Prostate gland (tissue), 2 donors: ENCODE results near the gene MRPS25. TPM values are rescaled to one million over a fixed set of nuclear protein-coding genes. Genes with fewer than 3 reads are reported as not detected.

ENCODE experiments used
- DNase-seq: peaks from one replicate; pipeline ENCODE4 v3.0.0-alpha.2; 2019; ENCODE audit warnings: low spot score
- H3K27ac ChIP-seq, 2 donors: fragments of 200-600 bp; sonication (generic); 2 replicates each; pipeline ENCODE4 v1.5.1; 2017 to 2019
- H3K27me3 ChIP-seq: fragments of 200-600 bp; sonication (generic); replicated peaks from 2 replicates; pipeline ENCODE4 v1.5.1; 2019; ENCODE audit not compliant: insufficient read depth
- H3K36me3 ChIP-seq, 2 donors: fragments of 200-600 bp; sonication (generic); 1 replicate in 1 of 2; 2 replicates in 1 of 2; pipeline versions ENCODE4 v1.5.1 to v1.8.1; 2017 to 2019
- H3K4me1 ChIP-seq: fragments of 200-600 bp; sonication (generic); replicated peaks from 2 replicates; pipeline ENCODE4 v1.5.1; 2019
- H3K4me3 ChIP-seq, 2 donors: fragments of 200-600 bp; sonication (generic); 2 replicates each; pipeline ENCODE4 v1.5.1; 2017 to 2019
- H3K9me3 ChIP-seq: fragments of 200-600 bp; sonication (generic); 2 replicates; pipeline ENCODE4 v1.5.1; 2017
- POLR2A ChIP-seq: fragments of 450-650 bp; IDR thresholded peaks from one replicate; pipeline ENCODE4 v1.6.1; 2016; ENCODE audit warnings: antibody characterized with exemption, mild to moderate bottlenecking
- POLR2AphosphoS5 ChIP-seq: sonication (generic); formaldehyde crosslinking; IDR thresholded peaks from one replicate; pipeline ENCODE4 v1.6.1; 2017; ENCODE audit warnings: antibody characterized with exemption
- WGBS: methylation state at CpG from one replicate; pipeline ENCODE4 v1.1.5; 2018; 5-methylcytosine and 5-hydroxymethylcytosine counted together
- intact Hi-C: fragments of 100-400 bp; cut with DNase I; formaldehyde crosslinking; loops from one replicate; pipeline ENCODE4 v1.14.2; 2022
- total RNA-seq, 2 donors: library from RNA; depleted of rRNA; stranded (reverse); fragments of >200 nt; gene quantifications; one replicate each; pipeline ENCODE4 v1.1.0, GENCODE V29; 2016
- TF ChIP-seq, protein P1 (sequence below), 4 experiments: fragments of 200-600 bp in 2 of 4; fragments of 450-650 bp in 2 of 4; sonication (generic) in 2 of 4; IDR thresholded peaks; 1 replicate in 3 of 4; 2 replicates in 1 of 4; pipeline ENCODE4 v1.5.1; 2016 to 2019; ENCODE audit warnings: antibody characterized with exemption in 4 of 4, mild to moderate bottlenecking in 2 of 4, moderate library complexity in 2 of 4

MRPS25 gene
- total RNA-seq, 2 donors from 2014 or later, result 16.6 to 49.1 TPM

DNA sequence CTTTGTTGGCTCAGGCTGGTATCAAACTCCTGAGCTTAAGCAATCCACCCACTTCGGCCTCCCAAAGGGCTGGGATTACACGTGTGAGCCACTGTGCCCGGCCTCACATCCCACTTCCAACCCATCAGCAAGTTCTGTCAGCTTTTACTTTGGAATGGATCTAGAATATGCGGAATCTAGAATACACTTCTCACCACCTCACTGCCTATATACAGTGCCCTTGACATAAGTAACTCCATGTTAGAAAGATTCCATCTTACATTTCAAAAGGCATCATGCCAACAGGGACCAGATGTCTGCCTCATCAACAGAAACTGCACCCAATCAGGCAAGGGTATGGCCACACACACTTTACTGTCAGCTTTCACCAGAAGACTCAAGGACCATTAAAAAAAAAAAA, 43.8 kb upstream of the MRPS25 start:
- no peaks in the 10 kb centered on the region for H3K9me3 ChIP-seq
- H3K27me3 ChIP-seq, result no peaks in the 10 kb centered on the region
- intact Hi-C loops, result loop anchor here (5.0 kb wide), 1 partner anchor 93 kb away; no protein-coding TSS in a partner anchor
- H3K27ac ChIP-seq, result no peak overlapping the region
- no peaks in the 10 kb centered on the region for H3K4me1 ChIP-seq
- H3K4me3 ChIP-seq, result no peak overlapping the region
- TF ChIP-seq POLR2AphosphoS5, result no peak
- TF ChIP-seq, protein P1, sequence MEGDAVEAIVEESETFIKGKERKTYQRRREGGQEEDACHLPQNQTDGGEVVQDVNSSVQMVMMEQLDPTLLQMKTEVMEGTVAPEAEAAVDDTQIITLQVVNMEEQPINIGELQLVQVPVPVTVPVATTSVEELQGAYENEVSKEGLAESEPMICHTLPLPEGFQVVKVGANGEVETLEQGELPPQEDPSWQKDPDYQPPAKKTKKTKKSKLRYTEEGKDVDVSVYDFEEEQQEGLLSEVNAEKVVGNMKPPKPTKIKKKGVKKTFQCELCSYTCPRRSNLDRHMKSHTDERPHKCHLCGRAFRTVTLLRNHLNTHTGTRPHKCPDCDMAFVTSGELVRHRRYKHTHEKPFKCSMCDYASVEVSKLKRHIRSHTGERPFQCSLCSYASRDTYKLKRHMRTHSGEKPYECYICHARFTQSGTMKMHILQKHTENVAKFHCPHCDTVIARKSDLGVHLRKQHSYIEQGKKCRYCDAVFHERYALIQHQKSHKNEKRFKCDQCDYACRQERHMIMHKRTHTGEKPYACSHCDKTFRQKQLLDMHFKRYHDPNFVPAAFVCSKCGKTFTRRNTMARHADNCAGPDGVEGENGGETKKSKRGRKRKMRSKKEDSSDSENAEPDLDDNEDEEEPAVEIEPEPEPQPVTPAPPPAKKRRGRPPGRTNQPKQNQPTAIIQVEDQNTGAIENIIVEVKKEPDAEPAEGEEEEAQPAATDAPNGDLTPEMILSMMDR (IDR thresholded peaks at IDR 0.05), result no peak
- TF ChIP-seq POLR2A, result no peak
- DNase-seq, result no peak
- 85% methylated on average over 4 of the region's 4 CpGs for WGBS
- H3K36me3 ChIP-seq, result no peaks in the 10 kb centered on the region

DNA sequence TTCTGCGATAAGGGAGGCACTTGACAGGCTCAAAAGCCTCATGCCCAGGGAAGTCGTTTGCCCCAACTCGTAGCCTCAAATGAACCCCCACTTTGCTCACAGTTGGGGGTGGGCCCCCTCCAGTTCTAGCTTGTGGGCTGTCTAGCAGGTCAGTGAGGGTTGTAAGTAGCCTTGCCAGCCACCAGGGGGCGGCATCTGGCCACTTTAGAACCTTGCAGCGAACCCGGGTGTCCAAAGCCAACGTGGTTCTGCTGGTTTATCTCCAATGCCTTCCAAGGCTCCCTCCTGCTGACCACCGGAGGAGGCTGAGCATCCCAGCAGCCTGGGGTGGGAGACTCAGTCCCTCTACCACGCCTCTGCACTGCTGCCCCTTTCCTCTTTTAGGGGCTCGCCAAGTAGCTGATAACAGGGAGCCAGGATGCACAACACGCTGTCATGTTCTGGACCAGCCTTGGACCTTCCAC, 43.0 kb upstream of the MRPS25 start:
- 25% methylated on average over 7 of the region's 11 CpGs for WGBS

DNA sequence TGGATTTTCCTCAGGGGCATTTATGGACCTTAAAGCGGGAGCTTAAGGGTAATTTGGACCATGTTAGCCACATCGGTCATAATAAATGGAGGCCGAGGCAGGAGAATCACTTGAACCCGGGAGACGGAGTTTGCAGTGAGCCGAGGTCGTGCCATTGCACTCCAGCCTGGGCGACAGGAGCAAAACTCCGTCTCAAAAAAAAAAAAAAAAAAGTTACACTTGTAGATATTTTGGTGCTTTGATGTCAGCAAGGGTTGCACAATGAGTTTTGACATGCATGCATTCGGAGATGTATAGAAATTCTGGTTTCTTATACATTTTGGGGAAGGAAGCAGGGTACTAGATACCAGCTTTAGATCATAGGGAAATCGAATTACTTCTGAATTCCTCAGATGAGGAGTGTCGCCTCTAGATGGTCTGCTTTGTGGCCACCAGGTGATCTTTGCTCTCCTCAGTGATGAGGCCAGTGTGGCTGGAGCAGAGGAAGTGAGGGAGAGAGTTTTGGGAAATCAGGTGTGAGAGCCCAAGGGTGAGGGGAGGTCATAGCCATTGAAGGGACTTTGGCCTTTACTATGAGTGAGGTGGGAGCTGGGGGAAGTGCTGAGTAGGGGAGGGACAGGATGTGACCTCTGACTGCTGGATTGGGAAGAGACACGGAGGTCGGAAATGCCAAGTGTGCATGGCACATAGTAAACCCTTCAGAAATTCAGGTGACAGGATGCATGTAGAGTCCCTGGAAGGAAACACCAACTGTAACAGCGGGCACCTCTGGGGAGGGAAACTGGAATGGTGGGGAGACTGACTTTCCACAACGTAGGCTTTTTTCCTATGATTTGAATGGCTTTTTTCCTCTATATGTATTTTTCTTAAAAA, 42.2 kb upstream of the MRPS25 start:
- WGBS, result 82% methylated on average over 16 of the region's 16 CpGs

More for the DNA sequence above, 43.0 kb upstream of the MRPS25 start:
- intact Hi-C loops, result loop anchor here (5.0 kb wide), 1 partner anchor 94 kb away; no protein-coding TSS in a partner anchor
- no peak overlapping the region for H3K27ac ChIP-seq
- DNase-seq, result peak; percentile 59
- no peak for TF ChIP-seq POLR2A
- TF ChIP-seq POLR2AphosphoS5, result peak; percentile 11
- TF ChIP-seq, protein P1 (IDR thresholded peaks at IDR 0.05), result peak; percentile 70 to 80 (median 78)
- no peaks in the 10 kb centered on the region for H3K36me3 ChIP-seq
- no peak overlapping the region for H3K4me3 ChIP-seq
- H3K4me1 ChIP-seq, result no peaks in the 10 kb centered on the region
- no peaks in the 10 kb centered on the region for H3K27me3 ChIP-seq
- H3K9me3 ChIP-seq, result no peaks in the 10 kb centered on the region

DNA sequence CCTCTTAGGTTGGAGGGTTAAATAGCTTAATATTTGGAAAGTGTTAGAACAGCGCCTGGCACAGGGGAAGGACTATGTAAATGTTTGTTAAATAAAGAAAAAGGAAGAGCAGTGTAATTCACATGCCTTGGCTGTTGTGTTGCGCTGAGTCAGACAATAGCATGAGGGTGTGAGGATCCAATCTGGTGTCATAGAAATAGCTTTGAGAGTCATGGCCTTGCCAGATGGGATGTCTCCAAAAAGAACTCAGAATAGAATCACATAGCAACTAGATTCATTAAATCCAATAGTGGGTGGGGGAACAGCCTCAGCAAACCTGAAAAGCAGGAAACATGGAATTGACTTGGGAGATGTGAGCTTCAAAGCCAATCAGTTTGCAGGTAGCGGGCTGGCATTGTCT, 37.7 kb upstream of the MRPS25 start:
- DNase-seq, result peak; percentile 17
- Histone ChIP-seq H3K36me3 (no peaks in the 10 kb centered on the region), H3K9me3 (no peaks in the 10 kb centered on the region), H3K4me1 (no peaks in the 10 kb centered on the region), H3K4me3 (no peak overlapping the region), H3K27ac (peak overlapping the region in 1 of 2 donors; percentile 44), H3K27me3 (no peaks in the 10 kb centered on the region)
- TF ChIP-seq, protein P1 (IDR thresholded peaks at IDR 0.05), result no peak
- peak; percentile 4 for TF ChIP-seq POLR2AphosphoS5
- WGBS, result 51% methylated on average over 3 of the region's 3 CpGs
- intact Hi-C loops, result loop anchor here (5.0 kb wide), 1 partner anchor 161 kb away; no protein-coding TSS in a partner anchor

More for the DNA sequence above, 42.2 kb upstream of the MRPS25 start:
- TF ChIP-seq POLR2A (no peak), POLR2AphosphoS5 (no peak)
- TF ChIP-seq, protein P1 (IDR thresholded peaks at IDR 0.05), result no peak
- H3K27ac ChIP-seq, result no peak overlapping the region
- no peaks in the 10 kb centered on the region for H3K36me3 ChIP-seq
- H3K4me3 ChIP-seq, result no peak overlapping the region
- no peaks in the 10 kb centered on the region for H3K27me3 ChIP-seq
- no peaks in the 10 kb centered on the region for H3K4me1 ChIP-seq
- no peaks in the 10 kb centered on the region for H3K9me3 ChIP-seq
- intact Hi-C loops, result loop anchor here (5.0 kb wide), 1 partner anchor 95 kb away; no protein-coding TSS in a partner anchor
- DNase-seq, result no peak
